Measurements from ENCODE around the gene DEDD2. TPM values are rescaled to one million over a fixed set of nuclear protein-coding genes. Genes with fewer than 3 reads are reported as not detected.

The DEDD2 gene
- total RNA-seq, 1 donor from 2014 or later: 18.3 TPM

DNA sequence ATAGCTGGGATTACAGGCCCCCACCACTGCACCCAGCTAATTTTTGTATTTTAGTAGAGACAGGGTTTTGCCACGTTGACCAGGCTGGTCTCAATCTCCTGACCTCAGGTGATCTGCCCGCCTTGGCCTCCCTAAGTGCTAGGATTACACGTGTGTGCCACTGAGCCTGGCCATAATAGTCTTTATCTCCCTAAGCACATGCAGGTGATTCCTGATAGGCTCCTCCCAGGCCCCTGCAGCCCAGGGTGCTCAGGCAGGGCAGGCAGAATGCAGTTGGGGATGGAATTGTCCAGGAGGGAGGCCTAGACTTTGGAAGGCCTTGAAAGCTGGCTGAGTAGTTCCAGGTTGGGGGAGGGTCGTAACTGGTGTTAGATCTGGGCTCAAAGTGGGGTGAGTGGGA lies 11.2 kb upstream of the DEDD2 start:
- DNase-seq (ENCODE audit: low read depth in 2 of 2): no peak

DNA sequence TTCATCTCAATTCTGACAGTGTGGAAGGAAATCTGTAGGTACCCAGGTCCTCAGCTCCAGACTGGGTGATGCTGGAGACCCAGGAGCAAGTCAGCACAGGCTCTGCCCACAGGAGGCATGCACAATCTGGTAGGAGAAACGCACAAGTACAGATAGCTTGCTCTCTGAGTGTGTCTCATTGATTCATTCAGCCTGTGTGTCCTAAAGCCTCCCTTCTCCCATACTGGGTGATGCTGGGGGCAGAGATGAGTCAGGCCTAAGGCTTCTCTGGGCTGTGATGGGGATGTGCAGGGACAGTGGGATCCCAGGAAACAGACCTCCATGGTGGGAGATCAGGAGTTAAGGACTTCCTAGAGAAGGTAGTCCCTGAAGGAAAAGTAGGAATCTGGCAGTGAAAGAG lies 9.4 kb upstream of the DEDD2 start:
- DNase-seq (ENCODE audit: low read depth in 2 of 2): no peak

DNA sequence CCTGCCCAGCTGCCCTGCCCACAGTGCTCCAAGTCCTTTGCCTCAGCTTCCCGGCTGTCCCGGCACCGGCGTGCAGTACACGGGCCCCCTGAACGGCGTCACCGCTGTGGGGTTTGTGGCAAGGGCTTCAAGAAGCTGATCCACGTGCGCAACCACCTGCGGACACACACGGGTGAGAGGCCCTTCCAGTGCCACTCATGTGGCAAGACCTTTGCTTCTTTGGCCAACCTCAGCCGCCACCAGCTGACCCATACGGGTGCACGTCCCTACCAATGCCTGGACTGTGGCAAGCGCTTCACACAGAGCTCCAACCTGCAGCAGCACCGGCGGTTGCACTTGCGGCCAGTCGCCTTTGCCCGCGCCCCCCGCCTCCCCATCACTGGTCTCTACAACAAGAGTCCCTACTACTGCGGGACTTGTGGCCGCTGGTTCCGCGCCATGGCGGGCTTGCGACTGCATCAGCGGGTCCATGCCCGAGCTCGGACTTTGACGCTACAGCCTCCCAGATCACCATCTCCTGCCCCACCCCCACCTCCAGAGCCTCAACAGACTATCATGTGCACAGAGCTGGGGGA lies 8.3 kb upstream of the DEDD2 start:
- no peak for DNase-seq (ENCODE audit: low read depth in 2 of 2)

DNA sequence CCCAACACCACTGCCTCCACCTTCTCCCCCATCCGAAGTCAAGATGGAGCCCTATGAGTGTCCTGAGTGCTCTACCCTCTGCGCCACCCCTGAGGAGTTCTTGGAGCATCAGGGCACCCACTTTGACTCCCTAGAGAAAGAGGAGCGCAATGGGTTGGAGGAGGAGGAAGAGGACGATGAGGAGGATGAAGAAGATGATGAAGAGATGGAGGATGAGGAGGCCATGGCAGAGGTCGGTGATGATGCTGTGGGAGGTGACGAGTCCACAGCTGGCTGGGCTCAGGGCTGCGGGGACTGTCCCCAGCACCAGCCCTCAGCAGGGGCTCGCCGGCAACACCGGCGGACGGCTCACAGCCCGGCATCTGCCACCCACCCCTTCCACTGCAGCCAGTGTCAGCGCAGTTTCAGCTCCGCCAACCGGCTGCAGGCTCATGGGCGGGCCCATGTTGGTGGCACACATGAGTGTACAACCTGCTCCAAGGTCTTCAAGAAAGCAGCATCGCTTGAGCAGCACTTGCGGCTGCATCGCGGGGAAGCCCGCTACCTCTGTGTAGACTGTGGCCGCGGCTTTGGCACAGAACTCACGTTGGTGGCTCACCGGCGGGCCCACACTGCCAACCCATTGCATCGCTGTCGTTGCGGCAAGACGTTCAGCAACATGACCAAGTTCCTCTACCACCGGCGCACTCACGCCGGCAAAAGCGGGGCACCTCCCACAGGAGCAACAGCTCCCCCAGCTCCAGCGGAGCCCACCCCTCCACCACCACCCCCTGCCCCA lies 7.7 kb upstream of the DEDD2 start:
- no peak for DNase-seq (ENCODE audit: low read depth in 2 of 2)

DNA sequence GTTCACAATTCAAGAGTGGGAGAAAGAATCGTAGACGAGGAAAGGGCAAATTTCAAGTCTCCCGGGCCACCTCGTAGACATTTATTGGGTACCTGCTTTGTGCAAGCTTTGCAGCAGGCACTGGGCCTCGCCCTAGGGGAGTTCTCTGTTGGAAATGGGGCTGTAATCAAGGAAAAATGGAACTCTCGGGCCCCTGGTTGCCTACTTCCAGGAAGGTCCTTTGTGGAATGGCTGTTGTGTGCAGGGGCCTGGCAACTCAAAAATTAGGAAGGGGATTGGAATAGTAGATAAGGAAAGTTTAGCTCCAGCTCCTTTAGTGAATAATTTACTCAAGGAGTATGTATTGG lies 3.2 kb upstream of the DEDD2 start:
- DNase-seq (ENCODE audit: low read depth in 2 of 2): no peak

DNA sequence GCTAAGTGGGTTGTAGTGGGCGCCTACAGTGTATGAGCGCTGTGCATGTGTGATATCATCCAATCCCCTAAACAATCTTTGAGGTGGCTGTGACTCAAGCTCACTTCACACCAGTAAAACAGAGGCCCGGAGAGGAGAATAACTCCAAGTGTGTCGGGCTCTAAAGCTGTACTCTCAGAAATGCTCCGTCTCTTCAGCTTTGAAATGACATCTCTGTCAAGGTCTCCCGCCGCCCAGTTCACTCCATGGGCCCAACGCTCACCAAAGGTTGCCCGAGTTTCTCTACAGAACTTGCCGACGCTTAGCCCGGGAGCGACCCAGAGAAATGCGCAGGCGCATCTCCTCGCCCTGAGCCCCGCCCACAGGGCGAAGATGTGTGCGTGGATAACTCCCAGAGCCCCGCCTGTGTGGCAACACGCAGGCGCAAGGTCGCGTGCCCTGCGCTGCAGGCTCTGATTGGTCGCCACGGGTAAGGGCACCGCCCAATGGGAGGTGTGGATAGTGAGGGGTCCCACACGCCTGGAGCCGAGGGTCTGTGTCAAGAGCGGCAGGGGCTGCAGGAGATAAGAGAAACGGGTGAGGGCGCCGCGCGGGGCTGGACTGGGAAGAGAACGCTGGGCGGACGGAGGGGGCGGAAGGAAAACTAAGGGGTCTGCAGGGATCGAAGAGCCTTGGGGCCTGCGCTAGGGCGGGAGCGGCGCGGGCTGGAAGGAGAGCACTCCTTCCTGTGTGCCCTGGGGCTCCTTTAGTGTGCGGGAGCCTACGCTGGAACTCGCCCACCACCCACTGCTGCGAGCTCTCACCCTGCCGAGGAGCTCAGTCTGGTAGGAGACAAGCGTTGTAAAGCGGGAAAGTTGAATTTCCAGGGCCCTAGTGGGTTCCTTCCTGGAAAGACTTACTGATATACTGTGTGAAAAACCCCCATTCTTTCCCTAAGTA lies 2.6 kb upstream of the DEDD2 start, which contains the start of gene ZNF526:
Gene ZNF526, plus strand, starts transcription at position 501 of the 939 bp plus-strand sequence. CDS start 4,092 bp downstream, outside the sequence.
- peak; percentile 98 for DNase-seq (ENCODE audit: low read depth in 2 of 2)

DNA sequence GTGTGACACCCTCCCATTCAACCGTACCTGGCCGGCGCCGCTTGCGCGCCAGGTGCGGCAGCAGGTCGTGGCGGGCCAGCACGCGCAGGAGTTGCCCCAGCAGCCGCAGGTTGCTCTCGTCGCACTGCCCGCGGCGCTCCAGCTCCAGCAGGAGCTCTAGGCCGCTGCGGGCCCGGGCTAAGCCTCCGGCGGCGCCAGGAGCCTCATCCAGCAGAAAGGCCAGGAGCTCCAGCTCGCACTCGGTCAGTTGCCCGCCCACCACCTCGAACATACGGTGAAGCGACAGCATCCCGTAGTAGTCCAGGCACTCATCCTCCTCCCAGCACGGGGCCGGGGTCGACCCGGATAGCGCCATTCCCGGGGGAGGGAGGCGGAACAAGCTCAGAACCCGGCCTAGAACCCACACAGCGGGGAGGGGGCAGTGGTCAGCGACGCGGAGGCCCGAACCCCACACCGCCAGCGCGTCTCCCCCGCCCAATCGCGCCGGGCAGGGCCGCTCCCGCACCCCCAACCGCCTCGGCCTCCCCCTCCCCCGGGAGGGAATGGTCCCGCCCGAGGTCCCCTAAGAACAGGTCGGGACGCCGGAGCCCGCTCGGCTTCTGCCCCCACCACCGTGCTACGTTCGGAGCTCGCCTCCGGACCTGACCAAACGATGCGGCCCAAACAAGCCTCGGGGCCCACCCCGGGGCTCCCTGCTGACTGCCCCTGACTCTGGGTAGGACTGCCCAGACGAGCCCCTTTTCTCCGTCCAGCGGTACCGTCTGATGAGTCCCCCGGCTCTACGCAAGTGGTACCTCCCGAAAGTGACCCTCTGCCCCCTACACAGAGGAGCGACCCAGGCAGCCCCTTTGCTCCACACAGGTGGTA lies 591 bp downstream of the DEDD2 start:
- peak; percentile 39 to 52 for DNase-seq (ENCODE audit: low read depth in 2 of 2)

DNA sequence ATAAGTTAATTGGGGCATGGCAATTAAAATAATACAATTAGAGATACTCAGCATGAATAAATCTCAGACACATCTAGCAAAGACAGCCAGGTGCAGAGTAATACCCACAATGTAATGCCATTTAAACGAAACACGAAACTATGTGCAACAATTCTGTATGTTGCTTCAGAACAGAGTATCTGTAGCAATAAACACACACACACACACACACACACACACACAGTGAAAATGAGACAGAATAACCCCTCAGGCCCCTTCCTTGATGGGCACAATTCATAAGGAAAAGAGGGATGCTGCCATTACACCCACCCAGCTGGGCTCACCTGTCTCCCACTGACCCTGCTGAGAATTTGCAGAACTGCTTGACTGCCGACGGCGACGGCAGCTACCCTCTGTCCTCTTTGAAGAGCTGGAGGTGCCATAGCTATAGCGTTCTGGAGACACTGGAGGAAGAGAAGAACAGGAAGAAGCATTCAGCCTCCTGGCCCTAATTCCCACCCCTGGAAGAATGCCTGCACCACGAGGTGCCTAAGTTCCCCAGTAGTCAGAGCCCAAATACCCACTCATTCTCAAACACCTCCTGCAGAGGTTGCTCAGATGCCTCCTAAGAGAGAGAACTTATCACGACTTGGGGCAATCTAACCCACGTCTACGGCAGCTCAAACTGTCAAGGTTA lies 2.5 kb downstream of the DEDD2 start:
- no peak for DNase-seq (ENCODE audit: low read depth in 2 of 2)

DNA sequence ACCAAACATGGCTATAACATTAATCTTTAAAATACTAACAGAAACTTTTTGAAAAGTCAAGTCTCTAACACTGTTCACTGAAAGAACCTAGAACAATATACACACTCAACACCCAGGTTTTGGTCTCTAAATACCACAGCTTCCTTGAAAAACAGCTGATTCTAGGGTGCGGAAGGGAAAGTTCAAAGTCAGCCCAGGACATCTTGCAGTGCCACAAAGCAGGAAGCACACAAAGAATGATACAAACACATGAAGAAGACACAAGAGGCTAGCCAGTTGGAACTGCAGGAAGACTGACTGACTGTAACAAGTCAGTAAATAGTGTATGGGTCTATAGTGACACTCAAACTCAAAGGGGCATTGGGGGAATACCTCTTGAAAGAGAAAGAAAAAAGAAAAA lies 4.6 kb downstream of the DEDD2 start:
- DNase-seq (ENCODE audit: low read depth in 2 of 2): no peak

DNA sequence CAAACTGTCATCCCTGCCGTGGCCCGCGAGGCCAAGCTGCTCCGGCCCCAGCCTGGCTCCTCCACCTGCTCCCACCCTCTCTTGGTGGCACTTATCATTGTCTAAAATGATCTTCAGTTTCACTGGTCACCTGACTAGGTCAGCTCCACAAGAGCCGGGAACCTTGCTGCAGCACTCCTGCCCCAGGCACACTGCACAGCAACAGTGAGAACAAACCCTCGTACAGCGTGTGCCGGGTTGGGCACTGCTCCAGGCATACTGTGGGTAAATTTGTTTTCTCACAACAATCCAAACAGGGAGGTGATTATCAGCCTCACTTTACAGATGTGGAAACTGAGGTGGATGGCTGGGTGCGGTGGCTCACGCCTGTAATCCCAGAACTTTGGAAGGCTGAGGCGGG lies 8.9 kb downstream of the DEDD2 start:
- DNase-seq (ENCODE audit: low read depth in 2 of 2): no peak

DNA sequence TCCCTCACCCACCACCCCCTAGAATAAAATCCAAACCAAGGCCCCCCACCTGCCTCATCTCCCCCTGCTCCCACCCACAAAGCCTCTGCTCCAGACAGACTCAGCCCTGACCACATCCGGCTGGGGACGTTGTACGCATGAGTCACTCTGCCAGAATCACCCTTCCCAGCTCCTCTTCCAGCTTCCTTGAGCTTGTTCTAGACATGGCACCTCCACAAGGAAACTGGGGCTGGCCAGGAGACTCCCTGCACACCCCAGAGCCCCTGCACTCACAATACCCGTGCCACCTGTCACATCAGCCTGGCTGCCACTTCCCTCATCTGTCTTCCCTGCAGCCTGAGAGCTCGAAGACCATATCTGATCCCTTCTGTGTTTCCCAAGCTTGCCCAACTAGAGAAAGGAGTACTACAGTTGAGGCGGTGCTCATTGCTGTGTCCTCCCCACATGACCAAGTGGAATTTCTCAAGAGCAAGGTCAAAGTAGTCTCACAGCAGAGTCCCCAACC lies 9.7 kb downstream of the DEDD2 start:
- peak in 1 of 2 donors; percentile 85 for DNase-seq (ENCODE audit: low read depth in 2 of 2)

DNA sequence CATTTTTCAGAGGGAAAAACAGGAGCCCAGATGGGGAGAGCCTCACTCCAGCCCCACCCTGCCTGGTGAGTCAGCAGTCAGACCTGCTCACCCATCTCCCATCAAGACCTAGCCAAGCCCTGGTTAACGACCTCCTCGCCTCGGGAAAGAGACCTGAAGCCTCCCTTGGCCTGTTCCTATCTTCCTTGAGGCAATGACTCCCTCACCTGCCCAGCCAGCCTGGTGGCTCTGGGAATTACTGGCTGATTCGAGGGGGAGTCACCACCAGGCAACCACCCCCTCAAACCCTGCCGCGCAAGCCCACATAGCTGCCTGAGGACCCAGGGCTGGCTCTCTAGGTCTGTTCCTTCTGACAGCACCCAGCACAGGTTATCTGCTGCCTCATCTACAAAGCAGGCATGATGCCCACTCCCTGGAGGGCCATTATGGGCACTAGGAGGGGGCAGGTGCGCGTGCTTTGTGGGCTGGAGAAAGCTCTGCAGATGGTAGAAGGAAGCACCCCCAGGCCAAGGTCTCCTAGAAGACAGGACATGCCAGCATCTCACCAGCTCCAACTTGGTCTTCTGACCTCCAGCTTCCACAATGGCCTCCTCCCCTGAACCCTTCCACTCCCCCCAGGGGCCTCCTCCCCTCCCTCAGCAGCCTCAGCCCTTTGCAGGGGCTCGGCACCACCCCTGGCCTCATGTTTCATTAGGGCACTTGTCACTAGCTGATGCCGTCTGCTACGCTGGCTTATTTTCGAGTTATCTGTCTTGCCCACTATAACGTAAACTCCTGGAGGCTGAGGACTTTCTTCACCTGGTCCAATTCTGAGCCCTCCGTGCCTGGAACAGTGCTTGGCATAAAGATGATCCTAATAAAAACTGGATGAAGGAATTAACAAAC lies 10.4 kb downstream of the DEDD2 start:
- peak in 1 of 2 donors; percentile 26 for DNase-seq (ENCODE audit: low read depth in 2 of 2)

DNA sequence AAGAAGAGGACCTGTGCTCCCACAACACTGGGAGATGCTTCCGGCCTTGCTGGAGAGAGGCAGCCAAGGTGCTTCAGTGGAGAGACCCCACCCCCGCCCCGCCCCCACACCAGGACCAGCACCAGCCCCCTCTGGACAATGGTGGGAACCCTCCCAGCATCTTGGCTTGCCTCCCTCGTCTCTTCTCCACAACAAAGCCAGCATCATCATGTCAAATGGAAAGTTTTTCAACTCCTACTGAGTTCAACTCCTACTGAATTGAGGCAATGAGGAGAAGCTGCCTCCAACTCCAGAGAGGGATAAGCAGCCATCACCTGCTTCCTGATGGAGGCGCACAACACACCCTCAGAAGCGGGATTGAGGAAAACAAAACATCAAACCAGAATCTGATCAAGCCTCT lies 12.8 kb downstream of the DEDD2 start:
- DNase-seq (ENCODE audit: low read depth in 2 of 2): no peak

DNA sequence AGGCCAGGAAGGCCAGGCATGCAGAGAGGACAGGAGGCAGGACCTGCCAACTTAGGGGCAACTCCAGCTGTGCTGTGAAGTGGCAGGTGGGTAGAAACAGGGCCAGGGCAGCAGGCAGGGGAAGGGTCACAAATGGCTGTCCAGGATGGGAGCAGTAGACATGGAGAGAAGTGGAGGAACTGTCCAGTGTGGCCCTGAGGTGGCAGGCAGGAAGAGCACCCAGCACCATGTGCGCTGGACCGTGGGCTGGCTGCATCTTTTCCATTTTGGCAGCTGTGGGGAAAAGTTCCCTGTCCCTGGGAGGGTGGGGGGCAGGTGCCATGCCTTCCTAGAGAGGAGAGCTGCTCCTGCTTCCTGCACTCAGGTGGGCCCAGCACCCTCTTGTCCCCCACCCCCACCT lies 13.8 kb downstream of the DEDD2 start:
- no peak for DNase-seq (ENCODE audit: low read depth in 2 of 2)

DNA sequence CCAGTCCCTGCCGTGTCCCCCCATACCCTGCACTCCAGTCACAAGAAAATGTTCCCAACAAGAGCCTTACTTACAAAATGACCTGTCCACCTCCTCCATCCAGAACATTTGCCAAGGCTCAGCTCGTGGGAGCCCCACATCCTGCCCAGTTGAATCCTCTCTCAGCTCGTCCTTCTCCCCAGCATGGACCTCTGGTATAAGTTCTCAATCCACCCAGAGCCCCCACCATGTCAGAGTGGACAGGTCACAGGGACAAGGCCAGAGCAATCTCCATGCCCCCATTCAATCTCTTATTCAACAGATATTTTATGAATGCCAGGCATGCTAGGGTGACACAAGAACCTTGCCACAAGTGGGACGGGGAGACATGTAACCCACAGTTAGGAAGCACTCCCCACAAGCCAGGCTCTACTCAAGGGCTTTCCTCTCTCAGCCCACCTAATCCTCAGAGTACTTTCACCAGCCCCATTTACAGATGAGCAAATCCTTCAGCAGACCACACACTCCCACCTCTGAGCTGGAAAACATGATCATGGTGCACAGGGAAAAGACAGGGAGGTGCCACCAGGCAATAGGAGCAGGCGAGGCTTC lies 15.1 kb downstream of the DEDD2 start:
- DNase-seq (ENCODE audit: low read depth in 2 of 2): no peak

DNA sequence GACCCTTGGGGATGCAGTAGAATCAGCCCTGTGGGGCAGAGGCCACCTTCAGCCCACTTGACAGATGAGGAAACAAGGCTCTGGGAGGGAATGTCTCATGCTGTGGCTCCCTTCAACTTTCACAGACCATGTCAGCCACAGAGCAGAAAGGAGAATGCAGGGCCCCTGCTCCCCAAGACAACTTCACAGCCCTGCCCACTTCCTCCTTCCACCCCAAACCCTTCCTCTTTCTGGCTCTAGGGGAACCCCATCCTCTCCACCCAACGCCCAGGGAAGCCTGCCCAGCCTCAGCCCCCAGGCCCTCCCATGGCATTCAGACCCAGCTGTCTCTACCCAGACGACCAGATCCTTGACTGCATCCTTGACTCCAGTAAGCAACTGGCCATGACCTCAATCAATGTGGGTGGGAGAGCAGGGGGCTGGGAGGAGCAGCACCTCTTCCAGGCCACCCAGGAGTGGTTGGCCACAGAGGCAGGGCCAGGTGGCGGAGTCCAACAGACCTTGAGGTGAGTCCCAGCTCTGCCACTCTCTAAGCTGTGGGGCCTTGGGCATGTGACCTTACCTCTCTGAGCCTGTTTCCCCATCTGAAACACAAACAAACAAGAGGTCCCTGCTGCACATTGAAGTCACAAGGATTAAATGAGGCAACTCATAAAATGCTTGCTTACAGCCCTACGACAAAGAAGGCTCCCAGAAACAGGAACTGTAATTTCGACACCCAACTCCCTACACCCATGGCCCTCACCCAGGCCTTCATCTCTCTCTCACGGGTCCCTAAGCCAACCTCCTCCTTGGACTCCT lies 15.8 kb downstream of the DEDD2 start:
- DNase-seq (ENCODE audit: low read depth in 2 of 2): no peak

DNA sequence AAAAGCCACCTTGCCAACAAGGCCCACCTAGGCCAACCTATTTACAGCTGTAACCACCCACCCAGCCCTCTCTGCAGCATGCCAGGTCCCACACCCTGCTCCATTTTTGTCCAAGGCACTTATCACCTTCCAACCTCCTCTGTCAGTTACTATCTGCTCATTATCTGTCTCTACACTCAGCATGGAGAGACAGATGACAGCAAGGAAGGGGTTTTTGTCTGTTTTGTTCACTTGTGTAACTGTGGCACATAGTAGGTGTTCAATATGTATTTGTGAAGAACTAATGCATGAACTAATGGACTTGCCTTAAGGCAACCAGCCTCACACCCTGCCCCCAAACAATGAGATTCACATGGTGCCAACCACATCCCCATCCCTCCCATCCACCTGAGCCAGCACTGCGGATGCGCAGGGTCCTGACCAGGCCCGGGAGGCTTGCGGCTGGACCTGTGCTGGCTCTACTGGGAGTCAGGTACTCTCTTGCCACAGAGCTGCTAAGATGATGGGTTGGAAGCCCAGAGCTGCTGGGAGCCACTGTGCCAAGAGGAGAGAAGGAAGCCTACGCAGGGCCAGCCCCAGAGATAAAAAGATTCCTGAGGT lies 17.3 kb downstream of the DEDD2 start:
- DNase-seq (ENCODE audit: low read depth in 2 of 2): no peak

Data from lung microvascular endothelial cell (primary cell).